B cell (primary cell): ENCODE results near the gene HOXB3.

Experiments used
- EZH2 ChIP-seq: IDR thresholded peaks from 2 replicates; pipeline ENCODE4 v1.6.1; 2012; ENCODE audit warnings: borderline replicate concordance, low read depth, mild to moderate bottlenecking, moderate library complexity, low read length; ENCODE audit not compliant: insufficient read depth, poor library complexity, severe bottlenecking
- TF ChIP-seq, protein P1 (sequence below): fragments of 200-600 bp; IDR thresholded peaks from one replicate; pipeline ENCODE4 v1.8.0; 2022; ENCODE audit warnings: antibody characterized with exemption, mild to moderate bottlenecking

DNA sequence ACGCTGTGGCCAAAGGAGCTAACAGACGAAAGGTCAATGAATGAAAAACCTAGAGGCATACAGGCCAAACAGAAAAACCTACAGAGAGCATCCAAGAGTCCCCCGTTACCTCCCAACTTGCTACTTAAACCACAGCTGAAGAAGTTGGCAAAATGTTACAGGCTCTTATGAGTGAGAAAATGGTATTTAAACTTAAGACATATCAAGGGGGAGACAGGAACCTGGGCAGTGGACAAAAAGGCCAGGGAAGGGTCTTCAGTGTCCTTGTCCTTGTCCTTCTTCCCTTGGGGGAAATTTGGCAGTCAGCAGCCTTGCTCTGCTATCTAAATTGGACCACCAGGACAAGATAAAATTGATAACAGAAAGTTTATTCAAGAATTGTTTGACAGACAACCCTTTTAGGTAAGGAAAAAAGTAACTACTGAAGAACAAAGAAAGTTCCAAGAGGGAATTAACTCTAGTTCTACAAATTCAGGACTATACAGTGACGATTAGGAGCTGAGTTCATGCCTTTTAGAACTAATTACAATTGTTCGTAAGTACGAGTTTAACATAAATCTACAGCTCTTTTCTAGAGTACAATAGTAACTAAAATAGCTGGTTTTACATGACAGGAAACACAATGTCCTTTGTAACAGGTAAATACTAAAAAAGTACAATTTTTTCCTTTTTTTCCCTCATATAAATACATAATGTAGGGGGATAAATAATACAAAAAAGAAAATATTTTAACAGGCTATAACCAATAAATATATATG is 41.3 kb downstream of the HOXB3 start:
- TF ChIP-seq, protein P1, sequence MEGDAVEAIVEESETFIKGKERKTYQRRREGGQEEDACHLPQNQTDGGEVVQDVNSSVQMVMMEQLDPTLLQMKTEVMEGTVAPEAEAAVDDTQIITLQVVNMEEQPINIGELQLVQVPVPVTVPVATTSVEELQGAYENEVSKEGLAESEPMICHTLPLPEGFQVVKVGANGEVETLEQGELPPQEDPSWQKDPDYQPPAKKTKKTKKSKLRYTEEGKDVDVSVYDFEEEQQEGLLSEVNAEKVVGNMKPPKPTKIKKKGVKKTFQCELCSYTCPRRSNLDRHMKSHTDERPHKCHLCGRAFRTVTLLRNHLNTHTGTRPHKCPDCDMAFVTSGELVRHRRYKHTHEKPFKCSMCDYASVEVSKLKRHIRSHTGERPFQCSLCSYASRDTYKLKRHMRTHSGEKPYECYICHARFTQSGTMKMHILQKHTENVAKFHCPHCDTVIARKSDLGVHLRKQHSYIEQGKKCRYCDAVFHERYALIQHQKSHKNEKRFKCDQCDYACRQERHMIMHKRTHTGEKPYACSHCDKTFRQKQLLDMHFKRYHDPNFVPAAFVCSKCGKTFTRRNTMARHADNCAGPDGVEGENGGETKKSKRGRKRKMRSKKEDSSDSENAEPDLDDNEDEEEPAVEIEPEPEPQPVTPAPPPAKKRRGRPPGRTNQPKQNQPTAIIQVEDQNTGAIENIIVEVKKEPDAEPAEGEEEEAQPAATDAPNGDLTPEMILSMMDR: no peak
- TF ChIP-seq EZH2: no peak
